ENCODE measurements around the gene PRR23E.

PRR23E gene

DNA sequence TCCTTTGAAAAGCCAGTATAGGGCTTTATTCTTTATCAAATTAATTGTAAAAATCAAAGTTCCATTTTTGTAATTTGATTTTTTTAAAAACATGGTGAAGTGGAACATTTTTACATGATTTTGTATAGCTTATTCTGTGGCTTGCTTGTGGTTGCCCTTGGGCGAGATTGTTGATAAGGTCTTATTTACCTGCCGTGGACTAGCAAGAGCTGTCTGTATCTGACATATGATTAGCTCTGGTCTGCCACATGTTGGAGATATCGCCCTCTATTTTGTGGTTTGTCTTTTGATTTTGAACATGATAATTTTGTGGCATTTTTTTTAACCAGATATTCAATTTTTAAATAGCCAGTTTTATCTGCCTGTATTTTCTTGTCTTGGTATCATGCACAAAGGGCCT, 844 bp downstream of the PRR23E start:
- TF ChIP-seq SIN3A (IDR thresholded peaks at IDR 0.05; ENCODE audit: borderline replicate concordance, insufficient read depth, low read length) (no peak), TAF1 (IDR thresholded peaks at IDR 0.05; ENCODE audit: borderline replicate concordance, insufficient read depth, low read length) (no peak), FOXP2 (optimal IDR thresholded peaks at IDR 0.05; ENCODE audit: borderline replicate concordance, extremely low read depth, extremely low read length, insufficient read depth) (no peak), POLR2AphosphoS5 (IDR thresholded peaks at IDR 0.05; ENCODE audit: low read depth, low read length) (no peak)
- TF ChIP-seq, protein P1, sequence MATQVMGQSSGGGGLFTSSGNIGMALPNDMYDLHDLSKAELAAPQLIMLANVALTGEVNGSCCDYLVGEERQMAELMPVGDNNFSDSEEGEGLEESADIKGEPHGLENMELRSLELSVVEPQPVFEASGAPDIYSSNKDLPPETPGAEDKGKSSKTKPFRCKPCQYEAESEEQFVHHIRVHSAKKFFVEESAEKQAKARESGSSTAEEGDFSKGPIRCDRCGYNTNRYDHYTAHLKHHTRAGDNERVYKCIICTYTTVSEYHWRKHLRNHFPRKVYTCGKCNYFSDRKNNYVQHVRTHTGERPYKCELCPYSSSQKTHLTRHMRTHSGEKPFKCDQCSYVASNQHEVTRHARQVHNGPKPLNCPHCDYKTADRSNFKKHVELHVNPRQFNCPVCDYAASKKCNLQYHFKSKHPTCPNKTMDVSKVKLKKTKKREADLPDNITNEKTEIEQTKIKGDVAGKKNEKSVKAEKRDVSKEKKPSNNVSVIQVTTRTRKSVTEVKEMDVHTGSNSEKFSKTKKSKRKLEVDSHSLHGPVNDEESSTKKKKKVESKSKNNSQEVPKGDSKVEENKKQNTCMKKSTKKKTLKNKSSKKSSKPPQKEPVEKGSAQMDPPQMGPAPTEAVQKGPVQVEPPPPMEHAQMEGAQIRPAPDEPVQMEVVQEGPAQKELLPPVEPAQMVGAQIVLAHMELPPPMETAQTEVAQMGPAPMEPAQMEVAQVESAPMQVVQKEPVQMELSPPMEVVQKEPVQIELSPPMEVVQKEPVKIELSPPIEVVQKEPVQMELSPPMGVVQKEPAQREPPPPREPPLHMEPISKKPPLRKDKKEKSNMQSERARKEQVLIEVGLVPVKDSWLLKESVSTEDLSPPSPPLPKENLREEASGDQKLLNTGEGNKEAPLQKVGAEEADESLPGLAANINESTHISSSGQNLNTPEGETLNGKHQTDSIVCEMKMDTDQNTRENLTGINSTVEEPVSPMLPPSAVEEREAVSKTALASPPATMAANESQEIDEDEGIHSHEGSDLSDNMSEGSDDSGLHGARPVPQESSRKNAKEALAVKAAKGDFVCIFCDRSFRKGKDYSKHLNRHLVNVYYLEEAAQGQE (IDR thresholded peaks at IDR 0.05; ENCODE audit: insufficient read depth in 1 of 2, low read depth in 2 of 2, low read length in 2 of 2): no peak

DNA sequence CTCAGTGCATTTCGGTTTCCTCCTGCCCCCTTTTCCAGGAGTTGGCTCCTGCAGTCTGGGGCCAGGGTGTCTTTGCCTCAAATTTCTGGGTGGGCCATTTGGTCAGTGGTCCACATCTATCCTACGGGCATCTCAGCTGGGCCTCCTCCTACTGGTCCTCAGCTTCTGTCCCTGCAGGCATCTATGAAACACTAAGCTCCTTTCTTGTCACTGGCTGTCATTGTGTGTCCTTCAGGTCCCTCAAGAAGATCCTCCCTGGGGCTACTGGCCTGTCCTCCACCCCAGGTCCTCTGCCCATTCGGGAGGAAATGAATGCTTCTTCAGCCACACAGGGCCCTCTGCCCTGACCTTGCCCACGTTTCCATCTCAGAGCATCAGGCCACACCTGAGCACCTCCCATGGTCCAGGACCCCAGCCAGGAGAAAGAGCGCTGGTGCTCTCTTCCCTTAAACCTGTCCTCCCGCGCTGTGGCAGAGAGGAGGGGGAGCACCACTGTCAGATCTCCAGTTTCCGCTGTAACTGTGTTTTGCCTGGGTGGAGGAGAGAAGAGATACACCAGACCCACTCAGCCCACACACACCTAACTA, 1.8 kb downstream of the PRR23E start:
- TF ChIP-seq, protein P1 (IDR thresholded peaks at IDR 0.05; ENCODE audit: insufficient read depth in 1 of 2, low read depth in 2 of 2, low read length in 2 of 2): no peak
- TF ChIP-seq SIN3A (IDR thresholded peaks at IDR 0.05; ENCODE audit: borderline replicate concordance, insufficient read depth, low read length) (no peak), POLR2AphosphoS5 (IDR thresholded peaks at IDR 0.05; ENCODE audit: low read depth, low read length) (no peak), TAF1 (IDR thresholded peaks at IDR 0.05; ENCODE audit: borderline replicate concordance, insufficient read depth, low read length) (no peak), FOXP2 (optimal IDR thresholded peaks at IDR 0.05; ENCODE audit: borderline replicate concordance, extremely low read depth, extremely low read length, insufficient read depth) (no peak)

DNA sequence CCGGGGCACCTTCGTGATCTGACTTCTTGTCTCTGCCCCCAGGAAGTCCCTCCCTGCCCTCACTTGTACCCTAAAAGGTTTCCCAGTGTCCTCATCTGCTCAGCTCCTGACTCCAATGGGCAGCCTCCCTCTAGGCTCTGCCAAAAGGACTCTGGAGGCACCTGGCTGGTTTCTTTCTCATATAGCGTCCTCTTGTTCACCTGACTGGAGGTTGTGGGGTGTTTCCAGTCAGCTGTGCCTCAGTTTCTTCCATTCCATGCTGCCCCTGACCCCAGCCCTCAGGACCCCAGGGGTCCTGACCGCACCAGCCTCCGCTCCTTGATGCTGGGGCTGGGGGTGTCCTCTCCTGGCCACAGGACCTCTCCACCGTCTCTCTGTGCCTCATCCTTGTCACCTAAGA, 2.5 kb downstream of the PRR23E start:
- TF ChIP-seq POLR2AphosphoS5 (IDR thresholded peaks at IDR 0.05; ENCODE audit: low read depth, low read length) (no peak), TAF1 (IDR thresholded peaks at IDR 0.05; ENCODE audit: borderline replicate concordance, insufficient read depth, low read length) (no peak), SIN3A (IDR thresholded peaks at IDR 0.05; ENCODE audit: borderline replicate concordance, insufficient read depth, low read length) (no peak)
- TF ChIP-seq, protein P1 (IDR thresholded peaks at IDR 0.05; ENCODE audit: insufficient read depth in 1 of 2, low read depth in 2 of 2, low read length in 2 of 2): no peak

DNA sequence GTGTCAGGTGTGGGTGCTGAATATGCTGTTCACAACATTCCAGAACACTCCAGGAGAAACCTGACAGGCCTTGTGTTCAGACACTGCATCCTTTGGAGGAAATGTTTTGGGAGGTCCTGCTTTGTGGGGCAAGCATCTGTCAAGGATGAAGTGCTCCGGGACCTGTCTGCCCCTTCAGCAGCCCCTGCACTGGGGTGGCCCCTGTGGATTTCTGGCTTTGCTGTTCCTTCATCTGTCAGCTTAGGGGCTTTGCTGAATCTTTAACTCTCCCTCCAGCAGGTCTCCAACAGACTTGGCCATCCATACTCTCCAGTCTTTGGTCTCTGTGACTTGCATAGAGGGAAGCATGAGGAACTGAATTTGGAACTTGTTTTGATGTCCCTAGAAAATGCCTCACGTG, 3.1 kb downstream of the PRR23E start:
- TF ChIP-seq SIN3A (IDR thresholded peaks at IDR 0.05; ENCODE audit: borderline replicate concordance, insufficient read depth, low read length) (no peak), TAF1 (IDR thresholded peaks at IDR 0.05; ENCODE audit: borderline replicate concordance, insufficient read depth, low read length) (no peak), POLR2AphosphoS5 (IDR thresholded peaks at IDR 0.05; ENCODE audit: low read depth, low read length) (no peak), FOXP2 (optimal IDR thresholded peaks at IDR 0.05; ENCODE audit: borderline replicate concordance, extremely low read depth, extremely low read length, insufficient read depth) (no peak)
- TF ChIP-seq, protein P1 (IDR thresholded peaks at IDR 0.05; ENCODE audit: insufficient read depth in 1 of 2, low read depth in 2 of 2, low read length in 2 of 2): no peak

All from PFSK-1 (cell line).